ENCODE measurements around the gene PRKAG1.

PRKAG1 gene

DNA sequence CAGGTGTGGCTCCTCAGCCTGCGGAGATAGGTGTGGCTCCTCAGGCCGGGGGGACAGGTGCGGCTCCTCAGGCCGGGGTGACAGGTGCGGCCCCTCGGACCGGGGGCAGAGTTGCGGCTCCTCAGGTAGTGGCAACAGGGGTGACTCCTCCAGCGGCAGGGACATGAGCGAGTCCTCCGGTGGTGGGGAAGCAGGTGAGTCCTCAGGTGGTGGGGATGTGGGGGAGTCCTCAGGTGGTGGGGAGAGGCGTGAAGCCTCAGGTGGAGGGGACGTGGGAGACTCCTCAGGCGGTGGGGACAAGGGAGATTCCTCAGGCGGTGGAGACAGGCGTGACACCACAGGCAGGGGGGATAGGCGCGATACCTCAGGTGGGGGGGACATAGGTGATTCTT, 32.8 kb upstream of the PRKAG1 start:
- no peak for DNase-seq
- peaks cover 95% of the 10 kb centered on the region for H3K36me3 ChIP-seq
- TF ChIP-seq, protein P1, sequence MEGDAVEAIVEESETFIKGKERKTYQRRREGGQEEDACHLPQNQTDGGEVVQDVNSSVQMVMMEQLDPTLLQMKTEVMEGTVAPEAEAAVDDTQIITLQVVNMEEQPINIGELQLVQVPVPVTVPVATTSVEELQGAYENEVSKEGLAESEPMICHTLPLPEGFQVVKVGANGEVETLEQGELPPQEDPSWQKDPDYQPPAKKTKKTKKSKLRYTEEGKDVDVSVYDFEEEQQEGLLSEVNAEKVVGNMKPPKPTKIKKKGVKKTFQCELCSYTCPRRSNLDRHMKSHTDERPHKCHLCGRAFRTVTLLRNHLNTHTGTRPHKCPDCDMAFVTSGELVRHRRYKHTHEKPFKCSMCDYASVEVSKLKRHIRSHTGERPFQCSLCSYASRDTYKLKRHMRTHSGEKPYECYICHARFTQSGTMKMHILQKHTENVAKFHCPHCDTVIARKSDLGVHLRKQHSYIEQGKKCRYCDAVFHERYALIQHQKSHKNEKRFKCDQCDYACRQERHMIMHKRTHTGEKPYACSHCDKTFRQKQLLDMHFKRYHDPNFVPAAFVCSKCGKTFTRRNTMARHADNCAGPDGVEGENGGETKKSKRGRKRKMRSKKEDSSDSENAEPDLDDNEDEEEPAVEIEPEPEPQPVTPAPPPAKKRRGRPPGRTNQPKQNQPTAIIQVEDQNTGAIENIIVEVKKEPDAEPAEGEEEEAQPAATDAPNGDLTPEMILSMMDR (IDR thresholded peaks at IDR 0.05; ENCODE audit: low read depth, low read length), result no peak
- no peak overlapping the region for H3K27ac ChIP-seq
- no peaks in the 10 kb centered on the region for H3K27me3 ChIP-seq (ENCODE audit: insufficient read depth, low read depth, severe bottlenecking)
- H3K4me3 ChIP-seq (ENCODE audit: low read depth, low read length), result no peak overlapping the region
- H3K9me3 ChIP-seq (ENCODE audit: severe bottlenecking), result no peaks in the 10 kb centered on the region

- DNase-seq, result no peak
- peaks cover 98% of the 10 kb centered on the region for H3K36me3 ChIP-seq
- no peak overlapping the region for H3K27ac ChIP-seq
- no peak overlapping the region for H3K4me3 ChIP-seq (ENCODE audit: low read depth, low read length)
- no peaks in the 10 kb centered on the region for H3K27me3 ChIP-seq (ENCODE audit: insufficient read depth, low read depth, severe bottlenecking)
- TF ChIP-seq, protein P1 (IDR thresholded peaks at IDR 0.05; ENCODE audit: low read depth, low read length), result no peak
- no peaks in the 10 kb centered on the region for H3K9me3 ChIP-seq (ENCODE audit: severe bottlenecking)
Observed at GRCh38 chr12:49050507-49051372, 32.2 kb upstream of the PRKAG1 start.

- Histone ChIP-seq H3K9me3 (ENCODE audit: severe bottlenecking) (no peaks in the 10 kb centered on the region), H3K4me3 (ENCODE audit: low read depth, low read length) (no peak overlapping the region), H3K27ac (no peak overlapping the region), H3K27me3 (ENCODE audit: insufficient read depth, low read depth, severe bottlenecking) (no peaks in the 10 kb centered on the region), H3K36me3 (peaks cover 96% of the 10 kb centered on the region)
- TF ChIP-seq, protein P1 (IDR thresholded peaks at IDR 0.05; ENCODE audit: low read depth, low read length), result no peak
- DNase-seq, result no peak
Observed at GRCh38 chr12:49049566-49050224, 31.1 kb upstream of the PRKAG1 start.

DNA sequence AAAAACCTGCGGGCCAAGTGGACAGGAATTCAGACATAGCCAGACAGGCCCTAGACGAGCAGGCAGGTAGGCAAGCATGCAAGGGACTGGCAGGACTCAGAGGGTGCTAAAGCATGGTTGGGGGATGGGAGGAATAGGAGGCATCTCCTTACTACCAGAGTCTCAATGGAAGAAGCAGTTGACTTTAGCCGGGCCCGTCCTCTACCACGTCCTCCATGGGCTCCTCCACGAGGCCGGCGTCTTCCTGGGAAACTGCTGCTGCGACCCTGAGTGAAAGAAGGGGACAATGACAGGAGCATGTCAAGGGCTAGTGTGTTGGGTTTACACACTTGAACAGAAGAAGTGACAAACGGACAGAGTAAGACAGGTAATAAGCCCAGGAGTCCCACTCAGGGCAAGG, 30.4 kb upstream of the PRKAG1 start:
- no peaks in the 10 kb centered on the region for H3K9me3 ChIP-seq (ENCODE audit: severe bottlenecking)
- H3K27ac ChIP-seq, result no peak overlapping the region
- TF ChIP-seq, protein P1 (IDR thresholded peaks at IDR 0.05; ENCODE audit: low read depth, low read length), result no peak
- no peaks in the 10 kb centered on the region for H3K27me3 ChIP-seq (ENCODE audit: insufficient read depth, low read depth, severe bottlenecking)
- H3K4me3 ChIP-seq (ENCODE audit: low read depth, low read length), result no peak overlapping the region
- DNase-seq, result no peak
- H3K36me3 ChIP-seq, result peaks cover 96% of the 10 kb centered on the region

DNA sequence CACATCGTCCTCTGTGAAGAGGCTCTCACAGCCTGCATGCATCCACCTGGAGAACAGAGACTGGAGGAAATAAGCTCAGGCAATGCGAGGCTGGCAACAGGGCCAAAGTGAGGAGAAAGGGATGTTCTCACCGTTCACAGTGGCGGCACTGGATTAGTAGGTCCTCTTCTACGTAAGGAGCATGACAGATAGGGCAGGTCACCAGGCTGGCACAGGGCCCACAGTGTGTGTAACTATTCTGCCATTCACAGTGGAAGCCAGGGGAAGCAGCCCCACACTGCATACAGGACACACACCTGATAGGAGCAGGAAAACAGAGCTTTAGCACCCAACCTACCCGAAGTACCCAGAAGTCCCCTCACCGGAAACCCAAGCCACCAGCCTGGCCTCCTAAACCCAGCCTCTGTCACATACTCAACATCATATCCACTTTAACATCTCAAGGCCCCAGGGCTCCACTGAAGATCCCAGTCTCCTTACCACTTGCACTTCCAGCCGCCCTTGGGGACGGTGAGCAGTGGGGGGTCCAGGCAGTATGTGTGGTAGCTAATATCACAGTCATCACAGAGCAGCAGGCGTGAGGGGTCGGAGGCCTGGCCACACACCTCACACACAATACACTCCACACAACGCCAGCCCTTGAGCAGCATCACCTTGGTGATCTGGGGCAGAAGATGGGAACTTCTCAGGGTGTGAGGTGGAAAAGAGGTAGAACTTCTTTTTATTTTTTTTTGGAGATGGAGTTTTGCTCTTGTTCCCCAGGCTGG, 27.7 kb upstream of the PRKAG1 start:
- TF ChIP-seq, protein P1 (IDR thresholded peaks at IDR 0.05; ENCODE audit: low read depth, low read length), result no peak
- no peak overlapping the region for H3K27ac ChIP-seq
- peaks cover 96% of the 10 kb centered on the region for H3K36me3 ChIP-seq
- no peaks in the 10 kb centered on the region for H3K9me3 ChIP-seq (ENCODE audit: severe bottlenecking)
- no peak for DNase-seq
- H3K27me3 ChIP-seq (ENCODE audit: insufficient read depth, low read depth, severe bottlenecking), result no peaks in the 10 kb centered on the region
- H3K4me3 ChIP-seq (ENCODE audit: low read depth, low read length), result no peak overlapping the region

Measured in WERI-Rb-1 (cell line).